ENCODE results near the gene GID8. TPM values are rescaled to one million over a fixed set of nuclear protein-coding genes. Genes with fewer than 3 reads are reported as not detected.

Gene GID8
- total and polyA plus RNA-seq, 2 donors (not counting 3 experiments of a cell fraction or from before 2014, with no cell fraction given), result 25.3 to 34.6 TPM

DNA sequence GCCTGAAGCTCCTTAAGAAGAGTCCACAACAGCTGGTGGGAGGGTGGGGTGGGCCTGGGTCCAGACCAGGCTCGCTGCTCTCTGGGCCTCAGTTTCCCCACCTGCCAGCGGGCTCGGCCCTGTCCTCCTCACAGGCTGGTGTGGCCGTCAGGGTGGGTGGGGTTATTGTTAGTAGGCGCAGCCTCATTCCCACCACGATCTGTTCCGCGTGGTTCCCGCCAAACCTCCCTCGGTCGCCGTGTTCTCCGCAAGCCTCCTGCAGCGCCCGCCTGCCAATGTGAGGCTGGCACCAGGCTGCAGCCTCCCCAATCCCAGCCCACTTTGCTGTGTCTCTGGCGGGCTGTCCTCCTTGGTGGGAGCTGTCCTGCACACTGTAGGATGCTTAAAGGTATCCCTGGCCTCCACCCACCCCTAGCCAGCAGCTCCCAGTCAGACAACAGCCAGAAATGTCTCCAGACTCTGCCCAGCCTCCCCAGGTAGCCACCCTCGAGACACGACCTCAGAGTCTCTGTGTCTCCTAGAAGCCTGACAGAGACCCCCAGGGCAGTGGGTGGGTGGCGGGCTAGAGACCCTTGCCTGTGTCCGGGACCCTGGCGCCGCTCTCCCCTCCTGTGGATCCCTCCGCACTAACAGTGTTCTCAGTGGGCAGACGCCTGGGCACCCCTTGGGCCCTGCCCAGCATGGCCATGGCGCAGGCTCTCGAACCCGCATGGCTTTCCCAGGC lies 29.8 kb downstream of the GID8 start:
- dilution Hi-C loops (cut with MboI; ENCODE audit: extremely low pct_ligation_motif_present, low sequenced_read_pairs), result no loop called here
- Histone ChIP-seq H3K4me1 (ENCODE audit: control insufficient read depth, extremely low read depth, insufficient read depth, low read length) (no peaks in the 10 kb centered on the region), H3K4me2 (ENCODE audit: insufficient read depth, low read length) (no peak overlapping the region), H3K36me3 (ENCODE audit: control insufficient read depth in 2 of 2, extremely low read depth in 1 of 2, insufficient read depth in 2 of 2, low read length in 2 of 2) (peaks cover 5 to 7% of the 10 kb centered on the region in 2 experiments), H3K27ac (ENCODE audit: insufficient read depth, low read depth, low read length) (no peak overlapping the region), H3K79me2 (ENCODE audit: control insufficient read depth, insufficient read depth, low read length) (no peaks in the 10 kb centered on the region), H3K9me1 (replicated peaks; ENCODE audit: control insufficient read depth, extremely low read depth, insufficient read depth, low read length) (no peaks in the 10 kb centered on the region), H2AFZ (ENCODE audit: low read depth, low read length) (no peak overlapping the region), H3K9ac (replicated peaks; ENCODE audit: extremely low read depth, insufficient read depth, low read length) (no peak overlapping the region), H3K9me3 (replicated peaks; ENCODE audit: control insufficient read depth, insufficient read depth, low read length) (no peaks in the 10 kb centered on the region), H4K20me1 (replicated peaks; ENCODE audit: control insufficient read depth, extremely low read depth, insufficient read depth, low read length) (no peaks in the 10 kb centered on the region), H3K27me3 (ENCODE audit: control insufficient read depth in 2 of 2, insufficient read depth in 2 of 2, low read length in 2 of 2) (peaks cover 1 to 3% of the 10 kb centered on the region in 2 experiments), H3K4me3 (replicated peaks in 1 of 3; ENCODE audit: insufficient read depth in 1 of 3, low read depth in 1 of 3, low read length in 3 of 3) (no peak overlapping the region)
- ChIA-PET CTCF (interaction anchor here (2.0 kb wide), 1 partner anchor 41 kb away, joined by 9 read pairs; no protein-coding TSS in a partner anchor), POLR2A (no interaction called here)
- TF ChIP-seq POLR2AphosphoS5 (IDR thresholded peaks at IDR 0.05; ENCODE audit: insufficient read depth, low read depth, low read length) (no peak), MYC (IDR thresholded peaks at IDR 0.05; ENCODE audit: low read depth, low read length) (no peak), JUN (IDR thresholded peaks at IDR 0.05; ENCODE audit: borderline replicate concordance, insufficient read depth, insufficient read length, low read depth) (no peak), FOS (IDR thresholded peaks at IDR 0.05; ENCODE audit: borderline replicate concordance, insufficient read depth, low read length) (no peak), GATA2 (IDR thresholded peaks at IDR 0.05; ENCODE audit: insufficient read depth, insufficient read length, low read depth, low read length) (no peak), EZH2 (IDR thresholded peaks at IDR 0.05; ENCODE audit: borderline replicate concordance, low read depth, low read length, severe bottlenecking) (no peak), POLR2A (IDR thresholded peaks at IDR 0.05; ENCODE audit: low read depth, low read length) (no peak)
- TF ChIP-seq, protein P1, sequence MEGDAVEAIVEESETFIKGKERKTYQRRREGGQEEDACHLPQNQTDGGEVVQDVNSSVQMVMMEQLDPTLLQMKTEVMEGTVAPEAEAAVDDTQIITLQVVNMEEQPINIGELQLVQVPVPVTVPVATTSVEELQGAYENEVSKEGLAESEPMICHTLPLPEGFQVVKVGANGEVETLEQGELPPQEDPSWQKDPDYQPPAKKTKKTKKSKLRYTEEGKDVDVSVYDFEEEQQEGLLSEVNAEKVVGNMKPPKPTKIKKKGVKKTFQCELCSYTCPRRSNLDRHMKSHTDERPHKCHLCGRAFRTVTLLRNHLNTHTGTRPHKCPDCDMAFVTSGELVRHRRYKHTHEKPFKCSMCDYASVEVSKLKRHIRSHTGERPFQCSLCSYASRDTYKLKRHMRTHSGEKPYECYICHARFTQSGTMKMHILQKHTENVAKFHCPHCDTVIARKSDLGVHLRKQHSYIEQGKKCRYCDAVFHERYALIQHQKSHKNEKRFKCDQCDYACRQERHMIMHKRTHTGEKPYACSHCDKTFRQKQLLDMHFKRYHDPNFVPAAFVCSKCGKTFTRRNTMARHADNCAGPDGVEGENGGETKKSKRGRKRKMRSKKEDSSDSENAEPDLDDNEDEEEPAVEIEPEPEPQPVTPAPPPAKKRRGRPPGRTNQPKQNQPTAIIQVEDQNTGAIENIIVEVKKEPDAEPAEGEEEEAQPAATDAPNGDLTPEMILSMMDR (IDR thresholded peaks at IDR 0.05; ENCODE audit: extremely low read depth in 1 of 2, insufficient read depth in 1 of 2, low read depth in 1 of 2, low read length in 2 of 2), result no peak
- TF ChIP-seq, protein P2, sequence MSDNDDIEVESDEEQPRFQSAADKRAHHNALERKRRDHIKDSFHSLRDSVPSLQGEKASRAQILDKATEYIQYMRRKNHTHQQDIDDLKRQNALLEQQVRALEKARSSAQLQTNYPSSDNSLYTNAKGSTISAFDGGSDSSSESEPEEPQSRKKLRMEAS (IDR thresholded peaks at IDR 0.05; ENCODE audit: insufficient read depth, insufficient read length), result no peak
- BruUV-seq (replicated peaks), result TSS peak; percentile 33
- DNase-seq (ENCODE audit: low read depth, low spot score), result no peak
- FAIRE-seq, result no peak
- intact Hi-C loops (cut with micrococcal nuclease), result no loop called here
